ENCODE measurements around the gene PTPRQ. TPM values are rescaled to one million over a fixed set of nuclear protein-coding genes. Genes with fewer than 3 reads are reported as not detected.

Gene PTPRQ
- total and polyA plus RNA-seq, 9 of the 15 experiments (the other 6 are each of a cell fraction or from before 2014, with no cell fraction given): not detected

- no peaks in the 10 kb centered on the region for H3K9me3 ChIP-seq (replicated peaks; ENCODE audit: control insufficient read depth, insufficient read depth, low read depth, low read length)
- ATAC-seq: no peak
- no peak overlapping the region for H3K4me3 ChIP-seq
- H3K27ac ChIP-seq (ENCODE audit: extremely low read depth, low read depth, low read length): no peak overlapping the region
- H3K9me1 ChIP-seq (ENCODE audit: control insufficient read depth, insufficient read depth, low read length): no peaks in the 10 kb centered on the region
- no peaks in the 10 kb centered on the region for H3K4me1 ChIP-seq (replicated peaks in 1 of 2; ENCODE audit: control insufficient read depth in 2 of 2, insufficient read depth in 2 of 2, low read length in 2 of 2)
- no peak for DNase-seq (ENCODE audit: extremely low read depth in 1 of 4, low spot score in 3 of 4)
- no peaks in the 10 kb centered on the region for H3K79me2 ChIP-seq (ENCODE audit: control insufficient read depth, insufficient read depth, low read length)
- H2AFZ ChIP-seq (ENCODE audit: low read depth, low read length): no peak overlapping the region
- in situ Hi-C loops (cut with MboI): no loop called here
- H4K20me1 ChIP-seq (replicated peaks; ENCODE audit: control insufficient read depth, insufficient read depth, low read length): no peaks in the 10 kb centered on the region
- TF ChIP-seq ARID1B (IDR thresholded peaks at IDR 0.05) (no peak), MEF2D (tag; conservative IDR thresholded peaks at IDR 0.05; ENCODE audit: low read depth) (no peak), PHB (CRISPR knock-in tag; IDR thresholded peaks at IDR 0.05) (no peak), ELK3 (CRISPR knock-in tag; IDR thresholded peaks at IDR 0.05) (no peak), CTCFL (IDR thresholded peaks at IDR 0.05; ENCODE audit: borderline replicate concordance, insufficient read depth, low read depth, low read length, poor library complexity, severe bottlenecking) (no peak), MECOM (CRISPR knock-in tag; IDR thresholded peaks at IDR 0.05) (no peak), CUX1 (CRISPR knock-in tag; IDR thresholded peaks at IDR 0.05) (no peak), ZNF699 (CRISPR knock-in tag; IDR thresholded peaks at IDR 0.05; ENCODE audit: insufficient replicate concordance) (no peak), SLC30A9 (CRISPR knock-in tag; IDR thresholded peaks at IDR 0.05) (no peak), CBX2 (IDR thresholded peaks at IDR 0.05; ENCODE audit: insufficient read depth, low read length, poor library complexity, severe bottlenecking) (no peak), SIN3B (IDR thresholded peaks at IDR 0.05; ENCODE audit: low read depth) (no peak), SREBF1 (IDR thresholded peaks at IDR 0.05; ENCODE audit: borderline replicate concordance, low read depth, low read length) (no peak), ZFP30 (CRISPR knock-in tag; IDR thresholded peaks at IDR 0.05; ENCODE audit: borderline replicate concordance) (no peak), ADNP (tag; IDR thresholded peaks at IDR 0.05) (no peak)
- no peak overlapping the region for H3K9ac ChIP-seq (ENCODE audit: insufficient read depth in 1 of 2, low read depth in 2 of 2, low read length in 2 of 2)
- no peak for FAIRE-seq
- H3K4me2 ChIP-seq (ENCODE audit: insufficient read depth, low read length): no peak overlapping the region
- no TSS peak for BruUV-seq (replicated peaks)
- H3K36me3 ChIP-seq (ENCODE audit: control insufficient read depth, insufficient read depth, low read length): no peaks in the 10 kb centered on the region
- intact Hi-C loops (cut with micrococcal nuclease): no loop called here
- no peaks in the 10 kb centered on the region for H3K27me3 ChIP-seq (ENCODE audit: control insufficient read depth in 2 of 2, insufficient read depth in 2 of 2, low read length in 2 of 2)
- ChIA-PET CTCF (ENCODE audit: low intra/inter-chr PET ratio) (no interaction called here), POLR2A (no interaction called here)
These were observed 47.1 kb downstream of the PTPRQ start for GRCh38 chr12:80491166-80491565.

All from K562 (cell line).